Spleen (tissue), 7 donors: ENCODE results near the gene TUBA1B.

Source experiments
- CTCF ChIP-seq, 11 experiments: fragments of 200-600 bp in 7 of 11; fragments of 450-650 bp in 4 of 11; sonication (generic) in 4 of 11; IDR thresholded peaks in 8 of 11; conservative IDR thresholded peaks in 3 of 11; 1 replicate in 7 of 11; 2 replicates in 4 of 11; pipeline versions ENCODE4 v1.4.0 to v1.8.0; 2016 to 2021; ENCODE audit warnings: antibody characterized with exemption in 11 of 11, inconsistent platforms in 4 of 11, mild to moderate bottlenecking in 1 of 11
- POLR2A ChIP-seq, 3 donors: fragments of 450-650 bp; IDR thresholded peaks; one replicate each; pipeline ENCODE4 v1.5.1; 2017; ENCODE audit warnings: antibody characterized with exemption in 3 of 3, mild to moderate bottlenecking in 1 of 3
- POLR2AphosphoS5 ChIP-seq, 3 donors: sonication (generic); formaldehyde crosslinking; IDR thresholded peaks; one replicate each; pipeline ENCODE4 v1.5.1; 2017; ENCODE audit warnings: antibody characterized with exemption in 3 of 3
- donor health status: DM: no; HTN: no; CAD: no; lungs with moderate emphysema.
- donor health status: DM: no; HTN: no; CAD: no.
- donor health status: DM: no; HTN: no; CAD: no.

GRCh38 chr12:49138587-49138986 lies 7.4 kb upstream of the TUBA1B start:
- TF ChIP-seq CTCF (IDR thresholded peaks at IDR 0.05 in 8 of 11, conservative IDR thresholded peaks at IDR 0.05 in 3 of 11) = no peak
- no peak for TF ChIP-seq POLR2AphosphoS5 (IDR thresholded peaks at IDR 0.05)
- no peak for TF ChIP-seq POLR2A (IDR thresholded peaks at IDR 0.05)
